ENCODE data around the gene CPEB3.

Gene CPEB3

GRCh38 chr10:92208736-92209135 is 82.1 kb downstream of the CPEB3 start:
- H3K4me3 ChIP-seq (ENCODE audit: low read length), result no peak overlapping the region
- TF ChIP-seq ZNF274 (IDR thresholded peaks at IDR 0.05; ENCODE audit: low read depth, low read length), result no peak

- TF ChIP-seq ZNF274 (IDR thresholded peaks at IDR 0.05; ENCODE audit: low read depth, low read length), result no peak
- H3K4me3 ChIP-seq (ENCODE audit: low read length), result no peak overlapping the region
Observed at GRCh38 chr10:92208157-92208720, 82.6 kb downstream of the CPEB3 start.

- no peak for TF ChIP-seq ZNF274 (IDR thresholded peaks at IDR 0.05; ENCODE audit: low read depth, low read length)
- no peak overlapping the region for H3K4me3 ChIP-seq (ENCODE audit: low read length)
Observed at GRCh38 chr10:92207061-92207460, 83.8 kb downstream of the CPEB3 start.

GRCh38 chr10:92203919-92204623 is 86.8 kb downstream of the CPEB3 start:
- no peak for TF ChIP-seq ZNF274 (IDR thresholded peaks at IDR 0.05; ENCODE audit: low read depth, low read length)

GRCh38 chr10:92202536-92202935 is 88.3 kb downstream of the CPEB3 start:
- TF ChIP-seq ZNF274 (IDR thresholded peaks at IDR 0.05; ENCODE audit: low read depth, low read length), result no peak
- no peak overlapping the region for H3K4me3 ChIP-seq (ENCODE audit: low read length)

More at GRCh38 chr10:92203919-92204623, 86.8 kb downstream of the CPEB3 start:
- no peak overlapping the region for H3K4me3 ChIP-seq (ENCODE audit: low read length)

- TF ChIP-seq ZNF274 (IDR thresholded peaks at IDR 0.05; ENCODE audit: low read depth, low read length), result no peak
- no peak overlapping the region for H3K4me3 ChIP-seq (ENCODE audit: low read length)
Observed at GRCh38 chr10:92200564-92200963, 90.3 kb downstream of the CPEB3 start.

GRCh38 chr10:92187101-92187500 is 103.8 kb downstream of the CPEB3 start:
- no peak for TF ChIP-seq ZNF274 (IDR thresholded peaks at IDR 0.05; ENCODE audit: low read depth, low read length)
- H3K4me3 ChIP-seq (ENCODE audit: low read length), result no peak overlapping the region

- no peak overlapping the region for H3K4me3 ChIP-seq (ENCODE audit: low read length)
- TF ChIP-seq ZNF274 (IDR thresholded peaks at IDR 0.05; ENCODE audit: low read depth, low read length), result no peak
Observed at GRCh38 chr10:92184977-92185376, 105.9 kb downstream of the CPEB3 start.

- no peak overlapping the region for H3K4me3 ChIP-seq (ENCODE audit: low read length)
- TF ChIP-seq ZNF274 (IDR thresholded peaks at IDR 0.05; ENCODE audit: low read depth, low read length), result no peak
Observed at GRCh38 chr10:92183199-92183598, 107.7 kb downstream of the CPEB3 start.

- no peak overlapping the region for H3K4me3 ChIP-seq (ENCODE audit: low read length)
- TF ChIP-seq ZNF274 (IDR thresholded peaks at IDR 0.05; ENCODE audit: low read depth, low read length), result no peak
Observed at GRCh38 chr10:92181575-92181974, 109.3 kb downstream of the CPEB3 start.

- H3K4me3 ChIP-seq (ENCODE audit: low read length), result no peak overlapping the region
- TF ChIP-seq ZNF274 (IDR thresholded peaks at IDR 0.05; ENCODE audit: low read depth, low read length), result no peak
Observed at GRCh38 chr10:92180399-92180798, 110.5 kb downstream of the CPEB3 start.

- TF ChIP-seq ZNF274 (IDR thresholded peaks at IDR 0.05; ENCODE audit: low read depth, low read length), result no peak
Observed at GRCh38 chr10:92177546-92177945, 113.3 kb downstream of the CPEB3 start.

GRCh38 chr10:92175164-92175563 is 115.7 kb downstream of the CPEB3 start:
- H3K4me3 ChIP-seq (ENCODE audit: low read length), result no peak overlapping the region
- no peak for TF ChIP-seq ZNF274 (IDR thresholded peaks at IDR 0.05; ENCODE audit: low read depth, low read length)

More at GRCh38 chr10:92177546-92177945, 113.3 kb downstream of the CPEB3 start:
- no peak overlapping the region for H3K4me3 ChIP-seq (ENCODE audit: low read length)

- no peak for TF ChIP-seq ZNF274 (IDR thresholded peaks at IDR 0.05; ENCODE audit: low read depth, low read length)
- no peak overlapping the region for H3K4me3 ChIP-seq (ENCODE audit: low read length)
Observed at GRCh38 chr10:92173996-92174395, 116.9 kb downstream of the CPEB3 start.

- no peak for TF ChIP-seq ZNF274 (IDR thresholded peaks at IDR 0.05; ENCODE audit: low read depth, low read length)
- no peak overlapping the region for H3K4me3 ChIP-seq (ENCODE audit: low read length)
Observed at GRCh38 chr10:92164036-92164696, 126.7 kb downstream of the CPEB3 start.
